IMR-90 (cell line): ENCODE measurements around the gene RANBP9. TPM values are rescaled to one million over a fixed set of nuclear protein-coding genes. Genes with fewer than 3 reads are reported as not detected.

Source experiments
- ATAC-seq: fragments of 200-7000 bp; cut with Tn5 transposase; 2 replicates; pipeline ENCODE4 v1.9.1; 2020; ENCODE audit warnings: low read depth, mild to moderate bottlenecking, moderate library complexity
- BruUV-seq: library from RNA; stranded (reverse); fragments of 400-500 nt; replicated peaks from 2 replicates; lab custom pipeline; 2021; lab: Mats Ljungman, UMichigan
- CTCF ChIA-PET: fragments of 300-600 bp; formaldehyde crosslinking; extraction: SDS; loops from one replicate; lab custom pipeline; 2021; ENCODE audit warnings: antibody characterized with exemption; lab: Yijun Ruan, JAX
- POLR2A ChIA-PET: fragments of 300-600 bp; sonication (Branson Sonifier 250); formaldehyde crosslinking; loops from one replicate; lab custom pipeline; 2022; ENCODE audit warnings: antibody characterized with exemption; ENCODE audit not compliant: unreplicated experiment; lab: Charles Lee
- DNase-seq: peaks from one replicate; pipeline ENCODE4 v3.0.0; 2013
- H2AFZ ChIP-seq: replicated peaks from 2 replicates; pipeline ENCODE3; 2013; ENCODE audit warnings: low read length, mild to moderate bottlenecking; ENCODE audit not compliant: poor library complexity
- H2AK5ac ChIP-seq: 2 replicates; pipeline ENCODE4 v1.6.1; 2013; ENCODE audit warnings: low read depth, low read length, inconsistent platforms
- H2AK9ac ChIP-seq: replicated peaks from 2 replicates; pipeline ENCODE3; 2013; ENCODE audit warnings: mild to moderate bottlenecking, low read depth, low read length, moderate library complexity; ENCODE audit not compliant: poor library complexity
- H2BK120ac ChIP-seq: 2 replicates; pipeline ENCODE4 v1.6.1; 2013; ENCODE audit warnings: low read depth, low read length, inconsistent platforms
- H2BK15ac ChIP-seq: 3 replicates; pipeline ENCODE4 v1.6.1; 2013; ENCODE audit warnings: low read depth, low read length, inconsistent platforms
- H2BK20ac ChIP-seq: 2 replicates; pipeline ENCODE4 v1.6.1; 2013; ENCODE audit warnings: low read depth, mild to moderate bottlenecking, inconsistent platforms, low read length, moderate library complexity
- H2BK5ac ChIP-seq: 2 replicates; pipeline ENCODE4 v1.6.1; 2013; ENCODE audit warnings: mild to moderate bottlenecking, low read depth, low read length, inconsistent platforms; ENCODE audit not compliant: poor library complexity, severe bottlenecking
- H3K14ac ChIP-seq: replicated peaks from 2 replicates; pipeline ENCODE4 v1.6.1; 2013; ENCODE audit warnings: low read depth, low read length, inconsistent platforms
- H3K18ac ChIP-seq: 2 replicates; pipeline ENCODE4 v1.6.1; 2013; ENCODE audit warnings: low read depth, low read length, control low read depth
- H3K23ac ChIP-seq: 2 replicates; pipeline ENCODE4 v1.6.1; 2013; ENCODE audit warnings: low read depth, low read length, inconsistent platforms
- H3K27ac ChIP-seq: 2 replicates; pipeline ENCODE4 v1.5.1; 2013; ENCODE audit warnings: mild to moderate bottlenecking, control low read depth, low read length; ENCODE audit not compliant: insufficient read depth
- H3K27me3 ChIP-seq: 2 replicates; pipeline ENCODE4 v1.6.1; 2013; ENCODE audit warnings: low read length; ENCODE audit not compliant: control insufficient read depth, insufficient read depth
- H3K36me3 ChIP-seq: 2 replicates; pipeline ENCODE4 v1.6.1; 2013; ENCODE audit warnings: low read length, mixed read lengths; ENCODE audit not compliant: control insufficient read depth, insufficient read depth
- H3K4ac ChIP-seq: 2 replicates; pipeline ENCODE4 v1.6.1; 2013; ENCODE audit warnings: low read depth, low read length, inconsistent platforms
- H3K4me1 ChIP-seq: 2 replicates; pipeline ENCODE4 v1.6.1; 2013; ENCODE audit warnings: low read length, mixed read lengths; ENCODE audit not compliant: control insufficient read depth, insufficient read depth
- H3K4me2 ChIP-seq: 2 replicates; pipeline ENCODE4 v1.6.1; 2013; ENCODE audit warnings: low read depth, mild to moderate bottlenecking, control low read depth, low read length, moderate library complexity
- H3K4me3 ChIP-seq: 2 replicates; pipeline ENCODE4 v1.5.1; 2013; ENCODE audit warnings: low read depth, mild to moderate bottlenecking, control low read depth, low read length, moderate library complexity; ENCODE audit not compliant: insufficient read depth
- H3K56ac ChIP-seq: 2 replicates; pipeline ENCODE4 v1.6.1; 2013; ENCODE audit warnings: low read length, inconsistent platforms; ENCODE audit not compliant: insufficient read depth; ENCODE audit errors: extremely low read depth
- H3K79me1 ChIP-seq, 2 experiments: 2 replicates each; pipeline ENCODE4 v1.6.1; 2013; ENCODE audit warnings: low read length in 2 of 2, inconsistent platforms in 1 of 2, low read depth in 1 of 2
- H3K9ac ChIP-seq: 2 replicates; pipeline ENCODE4 v1.6.1; 2013; ENCODE audit warnings: low read depth, low read length, control low read depth
- H3K9me1 ChIP-seq: 2 replicates; pipeline ENCODE4 v1.6.1; 2013; ENCODE audit warnings: low read length, inconsistent platforms; ENCODE audit not compliant: insufficient read depth
- H3K9me3 ChIP-seq: 2 replicates; pipeline ENCODE4 v1.6.1; 2013; ENCODE audit warnings: low read length; ENCODE audit not compliant: control insufficient read depth, insufficient read depth
- H4K20me1 ChIP-seq: 2 replicates; pipeline ENCODE4 v1.6.1; 2013; ENCODE audit warnings: low read length, inconsistent platforms; ENCODE audit not compliant: insufficient read depth
- H4K5ac ChIP-seq: 2 replicates; pipeline ENCODE4 v1.6.1; 2013; ENCODE audit warnings: mild to moderate bottlenecking, low read depth, low read length, control low read depth
- H4K8ac ChIP-seq, 2 experiments: 2 replicates each; pipeline ENCODE4 v1.6.1; 2013; ENCODE audit warnings: low read depth in 2 of 2, low read length in 2 of 2, control low read depth in 1 of 2, inconsistent platforms in 1 of 2
- H4K91ac ChIP-seq: 2 replicates; pipeline ENCODE4 v1.6.1; 2013; ENCODE audit warnings: low read depth, low read length, inconsistent platforms; ENCODE audit not compliant: insufficient read depth
- BHLHE40 ChIP-seq: fragments of 150-350 bp; IDR thresholded peaks from 2 replicates; pipeline ENCODE4 v1.6.1; 2016; ENCODE audit warnings: mild to moderate bottlenecking, low read depth, low read length
- CEBPB ChIP-seq: IDR thresholded peaks from 2 replicates; pipeline ENCODE4 v1.6.1; 2012; ENCODE audit warnings: low read depth, low read length, improper control_type of control experiment
- CHD1 ChIP-seq: IDR thresholded peaks from 2 replicates; pipeline ENCODE4 v1.6.1; 2012; ENCODE audit warnings: low read depth, low read length, improper control_type of control experiment
- FOS ChIP-seq: fragments of 150-350 bp; IDR thresholded peaks from 2 replicates; pipeline ENCODE4 v1.6.1; 2016; ENCODE audit warnings: low read depth, low read length
- MAZ ChIP-seq: IDR thresholded peaks from 2 replicates; pipeline ENCODE4 v1.6.1; 2012; ENCODE audit warnings: low read depth, mild to moderate bottlenecking, low read length, improper control_type of control experiment, moderate library complexity, borderline replicate concordance
- MXI1 ChIP-seq: IDR thresholded peaks from 2 replicates; pipeline ENCODE4 v1.6.1; 2012; ENCODE audit warnings: low read depth, mild to moderate bottlenecking, low read length, moderate library complexity, borderline replicate concordance
- NFE2L2 ChIP-seq: fragments of 150-350 bp; IDR thresholded peaks from 2 replicates; pipeline ENCODE4 v1.6.1; 2016; ENCODE audit warnings: low read depth, mild to moderate bottlenecking, low read length
- POLR2A ChIP-seq: IDR thresholded peaks from 2 replicates; pipeline ENCODE4 v1.6.1; 2012; ENCODE audit warnings: mild to moderate bottlenecking, low read depth, low read length
- RCOR1 ChIP-seq: IDR thresholded peaks from 2 replicates; pipeline ENCODE4 v1.6.1; 2012; ENCODE audit warnings: mild to moderate bottlenecking, low read length, improper control_type of control experiment; ENCODE audit not compliant: insufficient replicate concordance
- WGBS, 2 experiments: methylation state at CpG; one replicate each; pipeline versions ENCODE4 v1.1.5 to v1.1.7; 2013; ENCODE audit warnings: missing lambda C conversion rate in 2 of 2; ENCODE audit not compliant: insufficient read length in 1 of 2; ENCODE audit errors: extremely low coverage in 2 of 2; 5-methylcytosine and 5-hydroxymethylcytosine counted together
- dilution Hi-C: fragments of 300-500 bp; cut with HindIII; formaldehyde crosslinking; loops from one replicate; pipeline ENCODE4 v1.14.3; 2018; ENCODE audit warnings: low sequenced_read_pairs; ENCODE audit not compliant: unreplicated experiment
- in situ Hi-C: fragments of 300-500 bp; cut with MboI; formaldehyde crosslinking; loops from 3 replicates; pipeline ENCODE4 v1.14.3; 2019; ENCODE audit warnings: low sequenced_read_pairs, inconsistent platforms, mixed read lengths
- intact Hi-C: fragments of 100-400 bp; cut with micrococcal nuclease; formaldehyde crosslinking; loops from 2 replicates; pipeline ENCODE4 v1.10.0; 2022
- polyA plus RNA-seq, 3 experiments: library from polyadenylated mRNA; depleted of rRNA; stranded (reverse); fragments of >200 nt; gene quantifications; 2 replicates each; pipeline ENCODE4 v1.2.3, GENCODE V29; 2012; ENCODE audit warnings: low replicate concordance in 1 of 3
- total RNA-seq: library from RNA; depleted of rRNA; stranded (reverse); fragments of >200 nt; gene quantifications from 2 replicates; pipeline ENCODE4 v1.2.3, GENCODE V29; 2012

Gene RANBP9
- total and polyA plus RNA-seq, 2 of the 4 experiments (the other 2 are of a cell fraction) = 17.7 to 27.8 TPM

DNA sequence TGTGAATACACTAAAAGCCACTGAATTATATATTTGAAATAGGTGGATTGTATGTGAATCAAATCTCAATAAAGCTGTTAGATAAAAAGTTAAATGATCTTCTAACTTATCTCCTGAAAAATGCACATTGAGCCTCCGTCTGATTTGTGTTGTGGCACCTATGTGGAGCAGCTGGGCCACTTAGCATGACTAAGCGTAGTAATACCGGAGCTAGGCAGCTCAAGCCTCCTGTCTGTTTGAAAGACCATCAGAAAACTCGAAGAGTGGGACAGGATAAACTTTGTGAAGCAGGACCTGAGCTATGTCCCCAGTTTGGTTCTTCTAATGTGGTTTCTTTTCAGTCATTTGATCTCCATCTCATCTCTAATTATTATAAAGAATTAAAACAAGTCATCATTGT, 107.5 kb downstream of the RANBP9 start:
- intact Hi-C loops (no loop called here), dilution Hi-C loops (no loop called here), in situ Hi-C loops (no loop called here)
- Histone ChIP-seq H3K79me1 (no peaks in the 10 kb centered on the region), H2AK9ac (no peak overlapping the region), H3K14ac (no peak overlapping the region), H3K56ac (no peak overlapping the region), H2BK20ac (no peak overlapping the region), H4K20me1 (no peaks in the 10 kb centered on the region), H3K23ac (no peak overlapping the region), H4K91ac (no peak overlapping the region), H2AFZ (no peak overlapping the region), H3K27me3 (no peaks in the 10 kb centered on the region), H4K8ac (no peak overlapping the region), H4K5ac (no peak overlapping the region), H3K4me3 (no peak overlapping the region), H3K9me3 (no peaks in the 10 kb centered on the region), H2BK120ac (no peak overlapping the region), H3K4me2 (no peak overlapping the region), H3K18ac (no peak overlapping the region), H3K9ac (no peak overlapping the region), H3K4me1 (no peaks in the 10 kb centered on the region), H3K4ac (no peak overlapping the region), H3K27ac (no peak overlapping the region), H2AK5ac (no peak overlapping the region), H2BK5ac (no peak overlapping the region), H3K36me3 (peaks cover 6% of the 10 kb centered on the region; the same call in 1 of the 2 replicates), H3K9me1 (no peaks in the 10 kb centered on the region), H2BK15ac (no peak overlapping the region)
- TF ChIP-seq BHLHE40 = no peak
- no peak for TF ChIP-seq CHD1
- TF ChIP-seq MAZ = no peak
- no peak for TF ChIP-seq CEBPB
- TF ChIP-seq POLR2A = no peak
- no peak for TF ChIP-seq NFE2L2
- TF ChIP-seq FOS = no peak
- no peak for TF ChIP-seq MXI1
- no peak for TF ChIP-seq RCOR1
- 92% methylated on average over 2 of the region's 4 CpGs; no CpG with 5 or more reads in 1 of the 2 experiments for WGBS, 2 experiments
- POLR2A ChIA-PET = no interaction called here
- CTCF ChIA-PET = no interaction called here
- no peak for ATAC-seq
- DNase-seq = no peak
- no TSS peak for BruUV-seq
